ENCODE results near the gene ATXN7L1.

- TF ChIP-seq MAX (IDR thresholded peaks at IDR 0.05): no peak
- TF ChIP-seq EGR1 (IDR thresholded peaks at IDR 0.05): no peak
- no peak for TF ChIP-seq TAF1 (IDR thresholded peaks at IDR 0.05; ENCODE audit: low read depth)
- no peak for TF ChIP-seq ZBTB7A (IDR thresholded peaks at IDR 0.05; ENCODE audit: low read depth)
- TF ChIP-seq EP300 (IDR thresholded peaks at IDR 0.05; ENCODE audit: borderline replicate concordance): no peak
- no peak for TF ChIP-seq YY1 (IDR thresholded peaks at IDR 0.05; ENCODE audit: low read depth)
These were observed 3.4 kb upstream of the ATXN7L1 start for GRCh38 chr7:105879782-105880181.

Measured in Ishikawa (cell line).